NCI-H146 treated with DMSO at 0.1 percent for 48 hours (cell line): ENCODE data around the gene GAPDHS.

Experiments used
- DNase-seq: peaks from one replicate; lab custom pipeline; 2025; ENCODE audit not compliant: unreplicated experiment; lab: John Stamatoyannopoulos, UW

Gene GAPDHS

GRCh38 chr19:35509861-35510625, 23.2 kb upstream of the GAPDHS start:
- DNase-seq: peak; percentile 51

DNA sequence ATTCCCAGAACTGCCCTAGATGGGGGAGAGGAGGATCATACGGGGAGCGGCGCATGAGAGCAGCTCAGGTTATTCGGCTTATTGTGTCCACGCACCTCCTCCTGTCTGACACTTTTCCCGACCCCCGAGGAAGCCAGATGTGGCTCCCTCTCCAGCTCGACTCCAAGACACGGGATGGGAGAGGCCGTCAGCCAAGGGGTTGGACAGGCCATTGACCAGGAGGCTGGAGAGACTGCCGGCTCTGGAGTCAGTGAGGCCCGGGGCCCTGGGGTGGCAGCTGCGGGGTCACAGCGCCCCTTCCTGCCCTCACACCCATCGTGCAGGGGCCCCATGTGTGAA, 22.7 kb upstream of the GAPDHS start:
- no peak for DNase-seq

DNA sequence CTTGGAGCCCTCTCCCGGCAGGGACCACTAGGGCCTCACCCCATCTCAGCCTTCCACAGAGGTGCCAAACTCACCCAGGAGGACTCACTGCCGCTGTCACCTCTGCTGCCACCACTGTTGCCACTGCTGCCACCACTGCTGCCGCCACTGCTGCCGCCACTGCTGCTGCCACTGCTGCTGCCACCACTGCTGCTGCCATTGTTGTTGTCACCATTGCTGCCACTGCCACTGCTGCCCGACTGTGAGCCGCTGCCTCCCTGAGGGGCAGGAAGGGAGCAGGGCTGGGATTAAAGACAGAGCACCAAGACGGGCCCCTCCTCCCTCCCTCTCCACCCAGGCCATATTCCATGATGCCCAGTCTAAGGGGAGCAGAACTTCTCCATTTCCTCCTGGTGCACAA, 21.9 kb upstream of the GAPDHS start:
- DNase-seq: no peak

DNA sequence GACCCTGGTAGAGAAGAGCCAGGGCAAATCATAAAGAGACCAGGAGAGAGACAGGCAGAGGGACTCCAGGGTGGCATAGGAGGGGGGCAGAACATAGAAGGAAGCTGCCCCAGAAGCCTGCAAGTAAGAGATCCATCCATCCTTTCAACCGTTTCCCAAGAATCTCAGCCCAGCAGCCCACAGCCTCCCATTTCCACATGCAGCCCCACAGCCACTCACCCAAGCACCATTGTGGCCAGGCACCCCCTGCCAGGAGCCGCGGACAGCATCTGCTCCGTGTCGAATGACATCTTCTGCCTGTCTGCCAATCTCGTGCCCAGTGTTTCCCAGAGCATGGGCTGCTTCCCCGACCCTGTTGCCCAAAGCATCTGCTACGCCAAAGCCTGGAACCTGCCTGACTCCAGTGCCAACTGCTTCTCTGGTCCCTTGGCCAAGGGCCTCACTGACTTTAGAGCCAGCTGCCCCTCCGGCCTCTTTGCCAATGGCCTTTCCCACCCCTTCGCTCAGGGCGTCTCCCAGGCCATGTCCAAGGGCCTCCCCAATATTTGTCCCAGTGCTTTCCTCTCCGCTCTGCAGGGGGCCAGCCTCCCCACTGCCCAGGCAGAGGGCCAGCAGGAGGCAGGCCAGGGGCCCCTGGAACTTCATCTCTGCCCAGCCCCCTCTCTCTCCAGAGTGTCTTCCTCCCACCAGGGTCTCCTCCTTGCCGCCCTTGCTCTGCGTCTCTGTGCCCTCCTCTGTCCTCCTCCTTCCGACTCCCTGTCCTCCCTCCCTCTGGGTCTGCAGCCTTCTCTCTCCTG, 20.2 kb upstream of the GAPDHS start:
- no peak for DNase-seq

- DNase-seq: no peak
Measured at GRCh38 chr19:35513628-35514281, 19.5 kb upstream of the GAPDHS start, which contains the start of gene DMKN. TSS of gene DMKN (minus strand) at chr19:35513649. CDS start at chr19:35513475, 174 bp downstream.

DNA sequence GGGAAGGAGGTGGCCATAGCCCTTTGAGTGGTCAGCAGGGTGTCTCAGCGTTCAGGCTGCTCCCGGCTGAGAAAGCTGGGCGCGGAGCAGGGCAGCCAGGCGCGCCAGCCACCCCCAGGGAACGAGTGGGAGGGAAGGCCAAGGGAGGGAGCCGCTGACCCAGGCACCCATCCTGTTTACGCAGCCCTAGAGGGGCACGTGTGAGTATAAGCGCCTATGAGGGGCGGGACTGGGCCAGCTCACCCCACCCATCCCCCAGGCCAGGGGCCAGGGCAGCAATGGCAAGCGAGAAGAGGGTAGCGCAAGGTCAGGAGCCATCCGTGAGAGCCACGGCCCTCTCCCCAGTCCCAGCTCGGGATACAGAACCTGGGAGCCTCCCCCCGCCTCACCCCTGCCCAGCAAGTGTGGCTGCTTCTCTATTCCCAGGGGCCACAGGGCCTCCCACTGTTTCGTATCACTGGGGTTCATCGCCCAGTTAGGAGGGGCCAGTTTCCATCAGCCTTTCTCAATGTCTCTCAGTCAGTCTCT, 18.9 kb upstream of the GAPDHS start:
- no peak for DNase-seq

GRCh38 chr19:35516310-35516709, 16.9 kb upstream of the GAPDHS start:
- DNase-seq: no peak

DNA sequence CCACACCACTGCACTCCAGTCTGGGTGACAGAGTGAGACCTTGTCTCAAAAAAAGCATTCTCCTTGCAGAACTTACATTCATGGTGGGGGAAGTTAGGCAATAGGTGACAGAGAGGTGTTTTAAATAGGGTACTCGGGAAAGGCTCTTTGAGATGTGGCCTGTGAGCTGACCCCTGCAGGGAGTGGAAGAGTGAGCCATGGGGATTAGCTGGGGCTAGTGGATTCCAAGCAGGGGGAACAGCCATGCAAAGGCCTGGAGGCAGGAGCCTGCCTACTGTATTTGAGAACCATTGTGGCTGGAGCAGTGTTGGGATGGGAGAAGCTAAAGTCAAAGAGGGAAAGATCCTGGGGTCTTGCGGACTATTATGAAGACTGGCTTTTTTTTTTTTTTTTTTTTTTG, 15.9 kb upstream of the GAPDHS start:
- no peak for DNase-seq

DNA sequence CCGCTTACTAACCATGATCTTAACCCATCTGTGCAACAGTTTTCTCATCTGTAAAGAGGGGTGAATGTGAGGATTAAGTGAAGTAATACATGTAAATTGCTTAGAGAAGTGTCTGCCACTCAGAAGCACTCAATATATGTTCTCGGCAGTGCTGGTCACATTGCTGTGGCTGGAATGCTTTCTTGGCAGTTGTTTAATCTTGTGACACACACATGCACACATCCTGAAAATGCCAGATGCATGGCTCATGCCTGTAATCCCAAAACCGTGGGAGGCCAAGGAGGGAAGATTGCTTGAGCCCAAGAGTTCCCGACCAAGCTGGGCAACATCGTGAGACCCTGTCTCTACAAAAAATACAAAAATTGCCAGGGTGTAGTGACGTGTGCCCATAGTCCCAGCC, 14.9 kb upstream of the GAPDHS start:
- no peak for DNase-seq

DNA sequence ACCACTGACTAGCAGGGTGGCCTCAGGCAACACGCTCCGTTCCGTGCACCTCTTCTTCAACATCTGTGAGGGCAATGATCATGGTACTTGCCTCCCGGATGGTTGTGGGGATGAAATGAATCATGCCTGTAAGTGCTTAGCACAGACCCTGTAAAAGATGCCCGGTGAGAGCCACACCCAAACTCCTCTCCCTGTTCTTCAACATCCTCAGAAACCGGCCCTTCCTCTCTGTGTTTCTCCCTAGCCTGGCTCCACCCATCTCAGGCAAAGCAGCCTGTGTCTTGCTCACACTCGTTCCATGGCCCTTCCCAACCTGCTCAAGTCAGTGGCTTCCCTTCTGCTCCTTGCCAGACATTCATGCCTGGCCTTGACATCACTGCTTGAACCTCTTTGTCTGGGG, 14.0 kb upstream of the GAPDHS start:
- no peak for DNase-seq

- no peak for DNase-seq
Measured at GRCh38 chr19:35521124-35521743, 12.0 kb upstream of the GAPDHS start.

- DNase-seq: no peak
Measured at GRCh38 chr19:35522745-35523327, 10.4 kb upstream of the GAPDHS start.

GRCh38 chr19:35524181-35524837, 8.9 kb upstream of the GAPDHS start:
- DNase-seq: no peak

DNA sequence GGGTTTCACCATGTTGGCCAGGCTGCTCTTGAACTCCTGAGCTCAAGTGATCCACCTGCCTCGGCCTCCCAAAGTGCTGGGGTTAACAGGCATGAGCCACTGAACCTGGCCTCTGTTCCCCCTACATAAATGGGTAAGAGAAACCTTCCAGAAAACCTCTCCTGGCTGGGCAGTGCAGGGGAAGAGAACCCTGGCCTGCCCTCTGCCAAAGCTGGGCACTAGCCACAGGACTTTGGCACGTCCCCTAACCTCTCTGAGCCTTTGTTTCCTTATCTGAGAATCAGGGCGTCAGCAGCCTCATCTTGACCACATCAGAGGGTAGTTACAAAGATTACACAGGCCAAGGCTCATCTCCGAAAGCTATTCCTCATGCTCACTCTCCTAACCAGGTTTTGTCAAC, 7.4 kb upstream of the GAPDHS start:
- no peak for DNase-seq

- no peak for DNase-seq
Measured at GRCh38 chr19:35528218-35529038, 4.8 kb upstream of the GAPDHS start, which contains the start of gene SBSN. TSS of gene SBSN (minus strand) at chr19:35528311. CDS start at chr19:35528281, 30 bp downstream.

- DNase-seq: peak; percentile 11
Measured at GRCh38 chr19:35529241-35530218, 3.7 kb upstream of the GAPDHS start.

DNA sequence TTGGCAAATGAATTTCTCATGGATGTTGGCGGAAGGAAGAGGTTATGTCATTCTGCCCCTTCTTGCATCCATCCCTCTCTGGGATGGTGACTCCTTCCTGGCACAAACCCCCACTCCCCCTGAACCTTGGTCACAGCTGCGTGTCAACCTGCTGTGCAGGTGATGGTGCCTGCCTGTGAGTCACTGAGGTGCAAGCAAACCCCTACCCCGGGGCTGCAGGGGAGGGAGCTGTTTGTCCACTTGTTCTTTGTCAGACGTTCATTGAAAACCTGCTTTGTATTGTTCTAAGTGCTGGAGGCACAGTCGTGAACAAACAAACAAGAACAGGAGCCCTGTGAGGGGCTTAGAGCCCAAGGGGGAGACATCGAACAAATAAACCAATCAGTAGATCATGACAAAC, 2.0 kb upstream of the GAPDHS start:
- peak; percentile 59 for DNase-seq

- no peak for DNase-seq
Measured at GRCh38 chr19:35533822-35534392, 651 bp downstream of the GAPDHS start.
